HepG2 (cell line): ENCODE data around the gene PELI3. TPM values are rescaled to one million over a fixed set of nuclear protein-coding genes. Genes with fewer than 3 reads are reported as not detected.
A peak's percentile ranks its signal among the peaks of the same experiment; 100 is the strongest.

Experiments
- ATAC-seq: fragments of 200-7000 bp; cut with Tn5 transposase; 3 replicates; pipeline ENCODE4 v1.9.1; 2020; ENCODE audit warnings: mild to moderate bottlenecking, moderate library complexity
- BruUV-seq: library from RNA; stranded (reverse); fragments of 400-500 nt; replicated peaks from 2 replicates; lab custom pipeline; 2021; lab: Mats Ljungman, UMichigan
- CTCF ChIA-PET: fragments of 300-600 bp; formaldehyde crosslinking; extraction: SDS; loops from one replicate; lab custom pipeline; 2021; ENCODE audit warnings: low total read pairs, inconsistent platforms, low intra/inter-chr PET ratio; lab: Yijun Ruan, JAX
- POLR2A ChIA-PET: fragments of 350-600 bp; sonication (Branson Sonifier 250); formaldehyde crosslinking; loops from one replicate; lab custom pipeline; 2020; ENCODE audit warnings: antibody characterized with exemption, inconsistent platforms; lab: Yijun Ruan, JAX
- DNase-seq: peaks from one replicate; pipeline ENCODE4 v3.0.0-alpha.2; 2015; ENCODE audit warnings: low spot score
- FAIRE-seq: peaks from 3 replicates; lab custom pipeline; 2011; peaks lifted over from hg19 to GRCh38; lab: Jason Lieb, UNC
- H2AFZ ChIP-seq: one replicate; pipeline ENCODE4 v1.6.1; 2011; ENCODE audit warnings: low read length, inconsistent platforms
- H3K27ac ChIP-seq: fragments of 300-600 bp; 3 replicates; pipeline ENCODE4 v1.8.0; 2011; ENCODE audit warnings: mixed run types, mild to moderate bottlenecking, mixed read lengths, low read length, inconsistent platforms; ENCODE audit not compliant: insufficient read depth; ENCODE audit errors: extremely low read length
- H3K27me3 ChIP-seq, 2 experiments: fragments of 200-600 bp in 1 of 2; 2 replicates in 1 of 2; 3 replicates in 1 of 2; pipeline versions ENCODE4 v1.6.0 to v1.8.0; 2011; ENCODE audit warnings: low read length in 2 of 2, mild to moderate bottlenecking in 2 of 2, moderate library complexity in 2 of 2, inconsistent platforms in 1 of 2; ENCODE audit not compliant: insufficient read depth in 2 of 2, control insufficient read depth in 1 of 2
- H3K36me3 ChIP-seq, 2 experiments: fragments of 200-600 bp in 1 of 2; replicated peaks in 1 of 2; 2 replicates in 1 of 2; 3 replicates in 1 of 2; pipeline versions ENCODE4 v1.5.1 to v1.8.0; 2011; ENCODE audit warnings: low read length in 2 of 2, inconsistent platforms in 1 of 2; ENCODE audit not compliant: insufficient read depth in 2 of 2, control insufficient read depth in 1 of 2
- H3K4me1 ChIP-seq: 2 replicates; pipeline ENCODE4 v1.5.1; 2012; ENCODE audit warnings: low read length, inconsistent platforms; ENCODE audit not compliant: insufficient read depth
- H3K4me2 ChIP-seq: 2 replicates; pipeline ENCODE4 v1.6.0; 2011; ENCODE audit warnings: low read depth, low read length, inconsistent platforms
- H3K4me3 ChIP-seq, 3 experiments: fragments of 200-600 bp in 1 of 3; sonication (generic), shearing (Covaris generic) in 1 of 3; replicated peaks in 1 of 3; 2 replicates each; pipeline ENCODE4 v1.5.1; 2011 to 2016; ENCODE audit warnings: low read length in 3 of 3, inconsistent platforms in 2 of 3, low read depth in 2 of 3, mild to moderate bottlenecking in 2 of 3, control low read depth in 1 of 3, mixed read lengths in 1 of 3; ENCODE audit not compliant: insufficient read depth in 1 of 3
- H3K79me2 ChIP-seq: one replicate; pipeline ENCODE4 v1.6.1; 2011; ENCODE audit warnings: low read length, inconsistent platforms; ENCODE audit not compliant: insufficient read depth
- H3K9ac ChIP-seq: 2 replicates; pipeline ENCODE4 v1.6.0; 2011; ENCODE audit warnings: mild to moderate bottlenecking, low read depth, low read length, inconsistent platforms; ENCODE audit not compliant: insufficient read depth
- H3K9me3 ChIP-seq: 2 replicates; pipeline ENCODE4 v1.5.1; 2012; ENCODE audit warnings: mild to moderate bottlenecking, low read length
- H4K20me1 ChIP-seq: 2 replicates; pipeline ENCODE4 v1.6.0; 2011; ENCODE audit warnings: inconsistent platforms, mild to moderate bottlenecking, low read length, moderate library complexity; ENCODE audit not compliant: insufficient read depth
- ATF7-NPFF ChIP-seq: sonication (generic); formaldehyde crosslinking; IDR thresholded peaks from 2 replicates; pipeline ENCODE4 v1.8.1; 2023; ENCODE audit warnings: mild to moderate bottlenecking, low read depth, missing genetic modification reagents, moderate library complexity
- BCLAF1 ChIP-seq: fragments of 450-650 bp; IDR thresholded peaks from 2 replicates; pipeline ENCODE4 v1.6.1; 2017; ENCODE audit warnings: mild to moderate bottlenecking
- FOXO4 ChIP-seq: sonication (generic); formaldehyde crosslinking; conservative IDR thresholded peaks from 2 replicates; pipeline ENCODE4 v1.8.1; 2023; ENCODE audit warnings: missing genetic modification reagents
- KLF16 ChIP-seq, 2 experiments: sonication (generic) in 1 of 2; formaldehyde crosslinking in 1 of 2; IDR thresholded peaks; 2 replicates each; pipeline versions ENCODE4 v1.6.1 to v1.8.0; 2016 to 2023; ENCODE audit warnings: missing genetic modification reagents in 2 of 2, missing compliant biosample characterization in 1 of 2
- MAFK ChIP-seq, 2 experiments: IDR thresholded peaks in 1 of 2; conservative IDR thresholded peaks in 1 of 2; 2 replicates each; pipeline ENCODE4 v1.6.1; 2011; ENCODE audit warnings: improper control_type of control experiment in 2 of 2, low read length in 2 of 2
- NFYC ChIP-seq: IDR thresholded peaks from 2 replicates; pipeline ENCODE4 v1.6.1; 2016; ENCODE audit warnings: missing genetic modification reagents, missing compliant biosample characterization
- POGZ ChIP-seq: sonication (generic); formaldehyde crosslinking; IDR thresholded peaks from 2 replicates; pipeline ENCODE4 v1.4.0; 2020; ENCODE audit warnings: mild to moderate bottlenecking, missing genetic modification reagents
- RAD21 ChIP-seq: fragments of 450-650 bp; formaldehyde crosslinking; IDR thresholded peaks from 2 replicates; pipeline ENCODE4 v1.5.0; 2020; ENCODE audit warnings: mild to moderate bottlenecking
- SAP130 ChIP-seq: IDR thresholded peaks from 2 replicates; pipeline ENCODE4 v1.6.1; 2016; ENCODE audit warnings: low read depth
- SMC3 ChIP-seq: IDR thresholded peaks from 2 replicates; pipeline ENCODE4 v1.6.1; 2011; ENCODE audit warnings: low read length, improper control_type of control experiment
- THAP11 ChIP-seq: IDR thresholded peaks from 2 replicates; pipeline ENCODE4 v1.6.1; 2016; ENCODE audit warnings: missing biosample characterization, missing genetic modification reagents
- XRCC5 ChIP-seq: fragments of 200-400 bp; formaldehyde crosslinking; optimal IDR thresholded peaks from 2 replicates; pipeline ENCODE3; 2017; ENCODE audit warnings: mild to moderate bottlenecking, low read length
- ZBTB7A ChIP-seq: sonication (generic); formaldehyde crosslinking; IDR thresholded peaks from 2 replicates; pipeline ENCODE4 v1.8.0; 2022; ENCODE audit warnings: mild to moderate bottlenecking, missing genetic modification reagents
- ZBTB7B ChIP-seq: sonication (generic); formaldehyde crosslinking; IDR thresholded peaks from 2 replicates; pipeline ENCODE4 v1.4.0; 2020; ENCODE audit warnings: missing genetic modification reagents
- ZNF235 ChIP-seq: sonication (generic); formaldehyde crosslinking; IDR thresholded peaks from 2 replicates; pipeline ENCODE4 v1.8.1; 2023; ENCODE audit warnings: mild to moderate bottlenecking, missing genetic modification reagents, borderline replicate concordance
- ZNF335 ChIP-seq: sonication (generic); formaldehyde crosslinking; IDR thresholded peaks from 2 replicates; pipeline ENCODE4 v1.4.0; 2020; ENCODE audit warnings: missing genetic modification reagents
- ZNF747 ChIP-seq: sonication (generic); formaldehyde crosslinking; IDR thresholded peaks from 2 replicates; pipeline ENCODE4 v1.8.1; 2023; ENCODE audit warnings: missing genetic modification reagents, mild to moderate bottlenecking, borderline replicate concordance
- ZNF879 ChIP-seq: sonication (generic); formaldehyde crosslinking; IDR thresholded peaks from 2 replicates; pipeline ENCODE4 v1.8.1; 2023; ENCODE audit warnings: missing genetic modification reagents
- WGBS: methylation state at CpG from one replicate; pipeline ENCODE4 v1.1.6; 2017; ENCODE audit warnings: low lambda C conversion rate; 5-methylcytosine and 5-hydroxymethylcytosine counted together
- in situ Hi-C: cut with HindIII; loops from 2 replicates; pipeline ENCODE4 v1.10.0; 2017; ENCODE audit warnings: low pct_unique_long_range_greater_than_20kb; ENCODE audit not compliant: extremely low pct_ligation_motif_present
- intact Hi-C: fragments of 100-400 bp; cut with micrococcal nuclease; formaldehyde crosslinking; loops from one replicate; pipeline ENCODE4 v1.10.0; 2022; ENCODE audit not compliant: unreplicated experiment
- polyA plus RNA-seq, 8 experiments: library from polyadenylated mRNA; depleted of rRNA in 3 of 8; stranded (reverse) in 7 of 8; unstranded in 1 of 8; fragments of >200 nt; fragmentation: Illumina TruSeq in 4 of 8; extraction: Trizol in 4 of 8; gene quantifications; 2 replicates each; pipeline versions ENCODE4 v1.2.1 to v1.2.3, GENCODE V29; 2011 to 2016; ENCODE audit warnings: low read depth in 4 of 8, missing spikeins in 1 of 8, mixed read lengths in 1 of 8; ENCODE audit not compliant: insufficient read depth in 1 of 8
- total RNA-seq, 5 experiments: library from RNA; depleted of rRNA; stranded (reverse); fragments of >200 nt; fragmentation: Illumina TruSeq; extraction: Trizol; gene quantifications; 2 replicates each; pipeline ENCODE4 v1.2.3, GENCODE V29; 2016; ENCODE audit warnings: low read depth in 1 of 5
- TF ChIP-seq, protein P1 (sequence below): sonication (generic); formaldehyde crosslinking; IDR thresholded peaks from 2 replicates; pipeline ENCODE4 v1.5.0; 2020; ENCODE audit warnings: mild to moderate bottlenecking, missing genetic modification reagents, moderate library complexity

Gene PELI3
- total and polyA plus RNA-seq, 2 of the 13 experiments (the other 11 are each of a cell fraction or from before 2014, with no cell fraction given) = 2.0 to 4.0 TPM

DNA sequence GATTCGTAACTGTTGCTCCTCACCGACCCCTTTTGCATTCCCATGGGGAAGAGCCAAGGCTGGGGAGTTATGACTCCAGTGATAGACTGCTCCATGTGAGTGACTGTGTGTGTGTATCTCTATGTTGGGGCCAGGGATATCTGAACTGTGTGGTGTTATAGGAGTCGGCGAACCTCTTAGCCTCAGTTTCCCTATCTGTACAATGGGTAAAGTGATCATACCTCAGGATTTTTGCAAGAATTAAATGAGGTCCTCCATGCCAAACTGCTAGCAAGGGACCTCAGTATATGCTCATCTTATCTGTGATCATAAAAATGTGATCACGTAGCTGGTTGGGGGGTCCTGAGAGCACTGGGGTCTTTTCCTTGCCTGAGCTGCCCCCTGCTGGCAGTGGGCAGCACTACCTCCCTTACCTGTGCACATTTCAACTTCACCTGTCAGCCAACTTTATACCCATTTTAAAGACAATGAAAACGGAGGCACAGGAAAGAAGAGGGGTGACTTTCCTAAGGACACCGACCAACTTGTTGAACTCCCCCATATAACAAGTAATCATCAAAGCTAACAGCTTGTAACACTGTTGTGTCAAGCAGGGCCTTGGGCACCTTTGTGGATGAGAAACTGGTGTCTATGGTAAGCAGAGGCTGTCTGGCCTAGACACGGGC lies 12.2 kb downstream of the PELI3 start:
- ATAC-seq = no peak
- no TSS peak for BruUV-seq
- H3K4me1 ChIP-seq = peaks cover 44% of the 10 kb centered on the region
- DNase-seq = peak; percentile 24
- CTCF ChIA-PET = interaction anchor here (2.8 kb wide), 1 partner anchor 70 kb away, joined by 28 read pairs; no protein-coding TSS in a partner anchor
- peak overlapping the region; percentile 70 to 93 (median 92) for H3K4me3 ChIP-seq
- peaks cover 2% of the 10 kb centered on the region for H3K79me2 ChIP-seq
- 55% methylated on average over 8 of the region's 8 CpGs for WGBS
- H3K9me3 ChIP-seq = no peaks in the 10 kb centered on the region
- peak overlapping the region; percentile 84 for H3K4me2 ChIP-seq
- H2AFZ ChIP-seq = no peak overlapping the region
- peak overlapping the region; percentile 94 for H3K9ac ChIP-seq
- no peaks in the 10 kb centered on the region; a peak in 1 of 5 replicates for H3K36me3 ChIP-seq
- no peaks in the 10 kb centered on the region; the same call in 1 of the 2 replicates for H4K20me1 ChIP-seq
- H3K27me3 ChIP-seq = no peaks in the 10 kb centered on the region
- in situ Hi-C loops (no loop called here), intact Hi-C loops (no loop called here)
- peak overlapping the region; percentile 87 for H3K27ac ChIP-seq
- POLR2A ChIA-PET = interaction anchor here (1.6 to 1.8 kb wide), 2 partner anchors 12 to 128 kb away, joined by 4 read pairs; partner anchors contain the start of gene PELI3
- FAIRE-seq = no peak
- TF ChIP-seq THAP11 (CRISPR knock-in tag) (peak; percentile 41), POGZ (CRISPR knock-in tag) (0 out of 2 replicates have a peak, but pooled peaks have one; percentile 18), ZBTB7B (peak; percentile 95), ZNF747 (CRISPR knock-in tag) (no peak), XRCC5 (peak; percentile 67), ATF7-NPFF (CRISPR knock-in tag) (no peak), MAFK (conservative IDR thresholded peaks at IDR 0.05 in 1 of 2, IDR thresholded peaks at IDR 0.05 in 1 of 2; ENCODE audit: low read length in 2 of 2) (no peak), SAP130 (CRISPR knock-in tag) (0 out of 2 replicates have a peak, but pooled peaks have one; percentile 14), ZBTB7A (CRISPR knock-in tag) (peak; percentile 47; the same call in 1 of the 2 replicates), ZNF879 (CRISPR knock-in tag) (no peak; the same call in 1 of the 2 replicates), KLF16 (CRISPR knock-in tag; IDR thresholded peaks at IDR 0.05) (0 out of 4 replicates have a peak, but pooled peaks of 1 of the 2 experiments have one; percentile 31), ZNF335 (CRISPR knock-in tag) (peak; percentile 77), FOXO4 (0 out of 2 replicates have a peak, but pooled peaks have one; percentile 59), BCLAF1 (no peak), SMC3 (peak; percentile 54; the same call in 1 of the 2 replicates), RAD21 (CRISPR knock-in tag) (peak; percentile 74), ZNF235 (CRISPR knock-in tag) (peak; percentile 26; the same call in 1 of the 2 replicates), NFYC (CRISPR knock-in tag) (no peak)
- TF ChIP-seq, protein P1, sequence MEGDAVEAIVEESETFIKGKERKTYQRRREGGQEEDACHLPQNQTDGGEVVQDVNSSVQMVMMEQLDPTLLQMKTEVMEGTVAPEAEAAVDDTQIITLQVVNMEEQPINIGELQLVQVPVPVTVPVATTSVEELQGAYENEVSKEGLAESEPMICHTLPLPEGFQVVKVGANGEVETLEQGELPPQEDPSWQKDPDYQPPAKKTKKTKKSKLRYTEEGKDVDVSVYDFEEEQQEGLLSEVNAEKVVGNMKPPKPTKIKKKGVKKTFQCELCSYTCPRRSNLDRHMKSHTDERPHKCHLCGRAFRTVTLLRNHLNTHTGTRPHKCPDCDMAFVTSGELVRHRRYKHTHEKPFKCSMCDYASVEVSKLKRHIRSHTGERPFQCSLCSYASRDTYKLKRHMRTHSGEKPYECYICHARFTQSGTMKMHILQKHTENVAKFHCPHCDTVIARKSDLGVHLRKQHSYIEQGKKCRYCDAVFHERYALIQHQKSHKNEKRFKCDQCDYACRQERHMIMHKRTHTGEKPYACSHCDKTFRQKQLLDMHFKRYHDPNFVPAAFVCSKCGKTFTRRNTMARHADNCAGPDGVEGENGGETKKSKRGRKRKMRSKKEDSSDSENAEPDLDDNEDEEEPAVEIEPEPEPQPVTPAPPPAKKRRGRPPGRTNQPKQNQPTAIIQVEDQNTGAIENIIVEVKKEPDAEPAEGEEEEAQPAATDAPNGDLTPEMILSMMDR (CRISPR knock-in tag) = peak; percentile 83
